ENCODE measurements around the gene TMEM121.

TMEM121 gene

DNA sequence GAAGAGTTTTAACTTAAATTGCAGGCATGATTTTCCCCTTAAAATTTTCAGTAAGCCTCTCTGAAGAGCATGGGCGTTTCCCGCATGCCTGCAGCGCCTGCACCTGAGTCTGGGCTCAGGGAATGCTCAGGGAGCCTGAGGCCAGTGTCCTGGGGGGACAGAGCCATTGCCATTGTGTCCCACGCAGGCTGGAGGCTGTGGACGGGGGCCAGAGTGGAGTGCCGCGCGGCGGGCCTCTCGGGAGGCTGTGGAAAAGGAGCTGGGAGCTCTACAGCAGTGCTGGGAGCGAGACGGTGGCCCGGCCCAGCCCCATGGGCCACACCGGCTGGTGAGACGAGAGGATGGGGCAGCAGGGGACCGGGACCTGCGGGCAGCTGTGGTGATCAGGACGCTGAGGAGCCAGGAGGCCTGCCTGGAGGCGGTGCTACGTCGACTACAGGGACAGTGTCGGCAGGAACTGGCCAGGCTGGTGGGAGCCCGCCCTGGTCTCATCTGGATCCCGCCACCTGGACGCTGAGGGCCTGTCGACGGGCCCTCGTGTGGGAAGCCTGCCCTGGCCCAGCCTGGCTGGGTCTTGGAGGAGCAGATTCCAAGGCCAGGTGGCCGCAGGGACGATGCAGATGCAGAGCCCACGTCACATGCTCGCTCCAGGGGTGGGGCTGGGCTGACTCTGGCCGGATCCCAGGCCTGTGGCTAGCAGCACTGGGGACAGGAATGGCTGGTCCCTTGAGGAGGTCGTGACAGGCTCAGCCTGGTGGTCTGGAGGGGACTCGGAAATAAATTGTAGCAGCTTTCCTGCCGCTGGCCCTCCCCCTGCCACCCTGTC, 27.7 kb upstream of the TMEM121 start:
- Histone ChIP-seq H3K27ac (ENCODE audit: low read depth, low read length) (no peak overlapping the region), H4K20me1 (ENCODE audit: control insufficient read depth, insufficient read depth, low read depth, low read length) (no peaks in the 10 kb centered on the region), H3K27me3 (ENCODE audit: control insufficient read depth, low read length) (no peaks in the 10 kb centered on the region), H3K36me3 (ENCODE audit: control insufficient read depth, low read length) (no peaks in the 10 kb centered on the region), H3K4me2 (ENCODE audit: low read length) (no peak overlapping the region), H3K79me2 (ENCODE audit: control insufficient read depth, low read length) (no peaks in the 10 kb centered on the region), H3K4me1 (ENCODE audit: control insufficient read depth, low read length) (no peaks in the 10 kb centered on the region), H3K9me3 (ENCODE audit: control insufficient read depth, insufficient read depth, low read length) (no peaks in the 10 kb centered on the region), H3K9me2 (replicated peaks; ENCODE audit: control insufficient read depth, low read length) (no peaks in the 10 kb centered on the region), H3F3A (ENCODE audit: control insufficient read depth, insufficient read depth) (no peaks in the 10 kb centered on the region), H3K4me3 (ENCODE audit: low read length) (no peak overlapping the region)
- TF ChIP-seq, protein P1, sequence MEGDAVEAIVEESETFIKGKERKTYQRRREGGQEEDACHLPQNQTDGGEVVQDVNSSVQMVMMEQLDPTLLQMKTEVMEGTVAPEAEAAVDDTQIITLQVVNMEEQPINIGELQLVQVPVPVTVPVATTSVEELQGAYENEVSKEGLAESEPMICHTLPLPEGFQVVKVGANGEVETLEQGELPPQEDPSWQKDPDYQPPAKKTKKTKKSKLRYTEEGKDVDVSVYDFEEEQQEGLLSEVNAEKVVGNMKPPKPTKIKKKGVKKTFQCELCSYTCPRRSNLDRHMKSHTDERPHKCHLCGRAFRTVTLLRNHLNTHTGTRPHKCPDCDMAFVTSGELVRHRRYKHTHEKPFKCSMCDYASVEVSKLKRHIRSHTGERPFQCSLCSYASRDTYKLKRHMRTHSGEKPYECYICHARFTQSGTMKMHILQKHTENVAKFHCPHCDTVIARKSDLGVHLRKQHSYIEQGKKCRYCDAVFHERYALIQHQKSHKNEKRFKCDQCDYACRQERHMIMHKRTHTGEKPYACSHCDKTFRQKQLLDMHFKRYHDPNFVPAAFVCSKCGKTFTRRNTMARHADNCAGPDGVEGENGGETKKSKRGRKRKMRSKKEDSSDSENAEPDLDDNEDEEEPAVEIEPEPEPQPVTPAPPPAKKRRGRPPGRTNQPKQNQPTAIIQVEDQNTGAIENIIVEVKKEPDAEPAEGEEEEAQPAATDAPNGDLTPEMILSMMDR (IDR thresholded peaks at IDR 0.05; ENCODE audit: low read depth, low read length, poor library complexity, severe bottlenecking): no peak
- no peak for TF ChIP-seq EZH2phosphoT487 (IDR thresholded peaks at IDR 0.05; ENCODE audit: borderline replicate concordance, low read length)

DNA sequence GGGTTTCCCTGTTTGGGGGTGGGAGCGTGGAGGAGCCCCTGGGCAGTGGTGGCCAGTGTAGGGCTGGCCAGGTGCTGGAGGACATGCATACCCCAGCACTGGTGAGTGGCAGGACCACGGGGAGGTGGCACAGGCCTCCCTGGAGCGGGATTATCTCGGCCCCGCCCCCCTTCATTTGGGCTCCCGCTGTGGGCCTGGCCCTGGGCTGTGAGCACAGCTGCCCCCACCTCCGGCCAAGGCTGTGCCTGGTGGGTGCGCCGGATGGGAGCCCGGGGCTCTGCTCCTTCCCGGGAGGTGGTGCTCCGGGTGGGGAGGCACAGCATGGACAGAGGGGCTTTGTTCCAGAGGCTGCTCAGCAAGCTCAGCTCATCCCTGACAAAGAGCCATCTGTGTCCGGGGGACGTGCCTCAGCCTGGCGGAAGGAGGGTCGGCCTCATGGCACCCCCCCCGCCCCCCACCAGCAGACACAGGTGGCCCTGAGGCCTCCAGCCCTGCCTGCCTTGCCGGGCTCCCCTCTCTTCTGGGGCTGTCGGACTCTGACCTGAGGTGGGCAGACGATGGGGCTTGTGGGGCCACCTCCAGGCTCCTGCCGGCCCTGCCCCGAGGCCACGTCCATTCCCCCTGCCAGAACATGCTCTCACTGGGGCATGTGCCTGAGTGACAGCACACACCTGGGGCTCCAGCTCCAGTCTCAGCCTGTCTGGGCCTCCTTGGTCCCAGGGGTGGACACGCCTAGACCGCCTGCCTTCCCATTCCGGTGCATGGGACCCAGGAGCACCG, 26.9 kb upstream of the TMEM121 start:
- Histone ChIP-seq H3K79me2 (ENCODE audit: control insufficient read depth, low read length) (no peaks in the 10 kb centered on the region), H3K9me3 (ENCODE audit: control insufficient read depth, insufficient read depth, low read length) (no peaks in the 10 kb centered on the region), H3F3A (ENCODE audit: control insufficient read depth, insufficient read depth) (no peaks in the 10 kb centered on the region), H3K9me2 (replicated peaks; ENCODE audit: control insufficient read depth, low read length) (no peaks in the 10 kb centered on the region), H3K4me3 (ENCODE audit: low read length) (no peak overlapping the region), H3K4me2 (ENCODE audit: low read length) (no peak overlapping the region), H4K20me1 (ENCODE audit: control insufficient read depth, insufficient read depth, low read depth, low read length) (no peaks in the 10 kb centered on the region), H3K36me3 (ENCODE audit: control insufficient read depth, low read length) (no peaks in the 10 kb centered on the region), H3K27ac (ENCODE audit: low read depth, low read length) (no peak overlapping the region), H3K4me1 (ENCODE audit: control insufficient read depth, low read length) (no peaks in the 10 kb centered on the region), H3K27me3 (ENCODE audit: control insufficient read depth, low read length) (no peaks in the 10 kb centered on the region)
- TF ChIP-seq, protein P1 (IDR thresholded peaks at IDR 0.05; ENCODE audit: low read depth, low read length, poor library complexity, severe bottlenecking): no peak
- TF ChIP-seq EZH2phosphoT487 (IDR thresholded peaks at IDR 0.05; ENCODE audit: borderline replicate concordance, low read length): no peak

DNA sequence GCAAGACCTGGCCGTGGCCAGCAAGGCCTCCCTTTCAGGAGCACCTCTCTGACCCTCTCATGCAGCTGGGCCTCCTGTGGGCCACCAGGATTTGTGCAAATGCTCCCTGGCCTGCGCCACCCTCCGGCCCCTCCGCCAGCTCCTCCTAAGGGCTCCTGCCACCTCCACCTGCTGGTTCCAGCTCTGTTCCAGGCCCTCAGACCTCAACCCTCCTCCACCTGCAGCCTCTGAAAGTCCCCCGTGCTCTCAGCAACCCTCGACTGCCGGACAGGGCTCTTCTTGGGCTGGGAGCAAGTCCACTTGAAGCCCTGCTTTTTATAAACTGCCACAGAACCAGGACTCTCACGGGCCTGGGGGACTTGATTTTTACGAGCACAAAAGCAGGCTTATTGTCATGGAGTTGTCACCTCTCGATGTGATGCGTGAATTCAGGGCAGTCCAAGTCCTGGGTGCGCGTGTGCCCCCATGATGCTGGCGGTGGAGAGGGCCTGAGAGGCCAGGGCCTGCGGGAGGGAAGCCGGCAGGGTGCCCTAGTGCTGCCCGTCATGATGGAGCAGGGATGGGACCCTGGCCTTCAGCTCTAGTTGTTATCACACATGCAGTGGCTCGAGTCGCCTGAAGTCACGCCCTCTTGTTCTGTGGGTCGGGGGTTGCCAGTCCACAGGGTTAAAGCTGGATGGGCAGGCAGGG, 26.2 kb upstream of the TMEM121 start:
- Histone ChIP-seq H3K9me3 (ENCODE audit: control insufficient read depth, insufficient read depth, low read length) (no peaks in the 10 kb centered on the region), H3K4me1 (ENCODE audit: control insufficient read depth, low read length) (no peaks in the 10 kb centered on the region), H3K27me3 (ENCODE audit: control insufficient read depth, low read length) (no peaks in the 10 kb centered on the region), H3K27ac (ENCODE audit: low read depth, low read length) (no peak overlapping the region), H3K9me2 (replicated peaks; ENCODE audit: control insufficient read depth, low read length) (no peaks in the 10 kb centered on the region), H3K4me2 (ENCODE audit: low read length) (no peak overlapping the region), H3F3A (ENCODE audit: control insufficient read depth, insufficient read depth) (no peaks in the 10 kb centered on the region), H3K79me2 (ENCODE audit: control insufficient read depth, low read length) (no peaks in the 10 kb centered on the region), H4K20me1 (ENCODE audit: control insufficient read depth, insufficient read depth, low read depth, low read length) (no peaks in the 10 kb centered on the region), H3K4me3 (ENCODE audit: low read length) (no peak overlapping the region), H3K36me3 (ENCODE audit: control insufficient read depth, low read length) (no peaks in the 10 kb centered on the region)
- TF ChIP-seq, protein P1 (IDR thresholded peaks at IDR 0.05; ENCODE audit: low read depth, low read length, poor library complexity, severe bottlenecking): no peak
- TF ChIP-seq EZH2phosphoT487 (IDR thresholded peaks at IDR 0.05; ENCODE audit: borderline replicate concordance, low read length): no peak
